GM18520 (cell line): ENCODE results near the gene BMP8B.
"Not testable (repeated sequence)": the region's sequence is repeated elsewhere in the genome, so short reads cannot be mapped to it uniquely, and the experiment has no call there.

Source experiments
- ATAC-seq: cut with Tn5 transposase; IDR thresholded peaks from one replicate; pipeline ENCODE4 v1.9.1; 2021; ENCODE audit not compliant: unreplicated experiment

The BMP8B gene

GRCh38 chr1:39788758-39789570, at the start of gene BMP8B:
TSS of gene BMP8B (minus strand) at chr1:39788865. CDS start at chr1:39788485, 380 bp downstream.
- peak; percentile 40 for ATAC-seq

- no peak for ATAC-seq
These were observed 48.0 kb upstream of the BMP8B start for GRCh38 chr1:39836595-39837110.

- ATAC-seq = no peak
These were observed 47.4 kb upstream of the BMP8B start for GRCh38 chr1:39835935-39836594.

- ATAC-seq = no peak
These were observed 46.4 kb upstream of the BMP8B start for GRCh38 chr1:39835110-39835509.

- ATAC-seq = no peak
These were observed 45.1 kb upstream of the BMP8B start for GRCh38 chr1:39833621-39834385.

- no peak for ATAC-seq
These were observed 44.5 kb upstream of the BMP8B start for GRCh38 chr1:39833121-39833520.

GRCh38 chr1:39832294-39832693, 43.6 kb upstream of the BMP8B start:
- no peak for ATAC-seq

GRCh38 chr1:39829791-39830533, 41.3 kb upstream of the BMP8B start:
- ATAC-seq = no peak

GRCh38 chr1:39828734-39829133, 40.1 kb upstream of the BMP8B start:
- ATAC-seq = no peak

GRCh38 chr1:39828255-39828654, 39.6 kb upstream of the BMP8B start:
- ATAC-seq = not testable (repeated sequence)

- no peak for ATAC-seq
These were observed 38.5 kb upstream of the BMP8B start for GRCh38 chr1:39827201-39827600.

- ATAC-seq = no peak
These were observed 37.9 kb upstream of the BMP8B start for GRCh38 chr1:39826583-39826982.

- no peak for ATAC-seq
These were observed 36.8 kb upstream of the BMP8B start for GRCh38 chr1:39825432-39825941.

GRCh38 chr1:39823450-39823849, 34.8 kb upstream of the BMP8B start:
- not testable (repeated sequence) for ATAC-seq

GRCh38 chr1:39822146-39822545, 33.5 kb upstream of the BMP8B start:
- ATAC-seq = no peak

- no peak for ATAC-seq
These were observed 30.6 kb upstream of the BMP8B start for GRCh38 chr1:39819091-39819812.

GRCh38 chr1:39818482-39818881, 29.8 kb upstream of the BMP8B start:
- ATAC-seq = no peak

- peak; percentile 70 for ATAC-seq
These were observed 28.6 kb upstream of the BMP8B start for GRCh38 chr1:39817091-39817932.
